Retinal pigment epithelial cell (primary cell): ENCODE results near the gene UBE2J2.

Experiments used
- DNase-seq: peaks from one replicate; pipeline ENCODE4 v3.0.0-alpha.2; 2010; ENCODE audit warnings: low read depth
- H3K4me3 ChIP-seq: 2 replicates; pipeline ENCODE4 v1.5.1; 2011; ENCODE audit warnings: mild to moderate bottlenecking, low read length, control low read depth, moderate library complexity
- TF ChIP-seq, protein P1 (sequence below): conservative IDR thresholded peaks from 2 replicates; pipeline ENCODE4 v1.5.1; 2011; ENCODE audit warnings: low read depth, low read length, control low read depth, inconsistent platforms

UBE2J2 gene

DNA sequence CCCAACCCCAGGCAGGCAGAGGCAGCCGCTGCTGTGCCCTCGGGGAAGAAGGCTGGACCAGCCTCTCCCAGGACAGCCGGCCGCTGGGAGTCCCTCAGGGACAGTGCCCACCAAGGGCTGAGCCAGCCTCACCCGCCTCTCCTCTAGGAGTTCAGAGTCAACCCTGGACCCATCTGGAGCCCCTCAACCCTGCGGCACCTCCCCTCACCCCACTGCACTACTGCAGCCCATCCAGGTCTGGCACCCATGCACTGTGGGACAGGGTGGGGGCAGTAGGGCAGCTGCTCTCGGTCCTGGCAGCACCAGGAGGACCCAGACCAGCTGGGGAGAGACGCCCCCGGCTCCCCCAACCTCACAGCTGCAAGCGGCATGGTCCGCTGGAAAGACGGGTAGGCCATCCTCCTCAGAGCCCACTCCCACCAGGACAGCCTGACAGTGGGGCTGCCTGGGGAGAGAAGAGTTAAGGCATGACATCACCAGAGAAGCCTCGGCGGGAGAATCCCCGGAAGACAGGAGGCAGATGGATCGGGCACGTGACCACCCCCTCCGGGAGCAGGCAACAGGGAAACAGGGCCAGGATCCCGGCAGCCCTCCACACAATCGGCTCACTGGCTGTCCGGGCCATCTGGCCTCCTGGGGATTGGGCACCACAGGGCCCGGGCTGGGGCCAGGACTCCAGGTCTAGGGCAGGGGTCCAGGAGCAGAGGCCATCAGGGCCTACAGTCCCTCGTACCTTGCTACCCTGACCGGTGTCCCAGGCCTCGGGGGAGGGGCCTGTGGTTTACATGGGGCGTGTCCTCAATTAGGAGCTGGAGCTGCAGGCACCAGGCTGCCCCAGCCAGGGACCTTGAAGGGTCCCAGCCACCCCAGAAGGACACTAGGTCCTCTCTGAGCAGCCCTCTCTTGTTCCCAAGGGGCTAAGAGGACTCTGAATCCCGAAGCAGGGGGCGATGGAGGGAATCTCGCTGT is 31.0 kb upstream of the UBE2J2 start:
- no peak for DNase-seq
- TF ChIP-seq, protein P1, sequence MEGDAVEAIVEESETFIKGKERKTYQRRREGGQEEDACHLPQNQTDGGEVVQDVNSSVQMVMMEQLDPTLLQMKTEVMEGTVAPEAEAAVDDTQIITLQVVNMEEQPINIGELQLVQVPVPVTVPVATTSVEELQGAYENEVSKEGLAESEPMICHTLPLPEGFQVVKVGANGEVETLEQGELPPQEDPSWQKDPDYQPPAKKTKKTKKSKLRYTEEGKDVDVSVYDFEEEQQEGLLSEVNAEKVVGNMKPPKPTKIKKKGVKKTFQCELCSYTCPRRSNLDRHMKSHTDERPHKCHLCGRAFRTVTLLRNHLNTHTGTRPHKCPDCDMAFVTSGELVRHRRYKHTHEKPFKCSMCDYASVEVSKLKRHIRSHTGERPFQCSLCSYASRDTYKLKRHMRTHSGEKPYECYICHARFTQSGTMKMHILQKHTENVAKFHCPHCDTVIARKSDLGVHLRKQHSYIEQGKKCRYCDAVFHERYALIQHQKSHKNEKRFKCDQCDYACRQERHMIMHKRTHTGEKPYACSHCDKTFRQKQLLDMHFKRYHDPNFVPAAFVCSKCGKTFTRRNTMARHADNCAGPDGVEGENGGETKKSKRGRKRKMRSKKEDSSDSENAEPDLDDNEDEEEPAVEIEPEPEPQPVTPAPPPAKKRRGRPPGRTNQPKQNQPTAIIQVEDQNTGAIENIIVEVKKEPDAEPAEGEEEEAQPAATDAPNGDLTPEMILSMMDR: no peak
- no peak overlapping the region for H3K4me3 ChIP-seq

DNA sequence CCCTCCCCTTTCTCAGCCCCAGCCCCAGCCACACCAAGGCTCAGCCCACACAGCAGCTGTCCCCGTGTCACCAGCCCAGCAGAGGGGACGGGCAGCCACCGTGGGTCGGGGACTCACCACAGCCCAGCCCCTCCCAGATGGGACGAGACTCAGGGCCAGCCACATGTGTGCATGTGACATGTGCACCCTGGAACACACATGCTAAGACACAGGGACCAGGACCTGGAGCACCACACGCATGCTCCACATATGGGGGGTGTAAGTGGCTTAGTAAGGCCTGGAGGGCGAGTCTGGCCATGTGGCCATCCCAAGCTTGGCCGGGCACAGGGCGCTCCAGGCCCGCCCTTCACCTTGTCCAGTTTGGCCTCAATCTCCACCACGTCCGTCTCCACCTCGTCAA is 30.1 kb upstream of the UBE2J2 start:
- no peak for DNase-seq
- H3K4me3 ChIP-seq: no peak overlapping the region
- TF ChIP-seq, protein P1: no peak

DNA sequence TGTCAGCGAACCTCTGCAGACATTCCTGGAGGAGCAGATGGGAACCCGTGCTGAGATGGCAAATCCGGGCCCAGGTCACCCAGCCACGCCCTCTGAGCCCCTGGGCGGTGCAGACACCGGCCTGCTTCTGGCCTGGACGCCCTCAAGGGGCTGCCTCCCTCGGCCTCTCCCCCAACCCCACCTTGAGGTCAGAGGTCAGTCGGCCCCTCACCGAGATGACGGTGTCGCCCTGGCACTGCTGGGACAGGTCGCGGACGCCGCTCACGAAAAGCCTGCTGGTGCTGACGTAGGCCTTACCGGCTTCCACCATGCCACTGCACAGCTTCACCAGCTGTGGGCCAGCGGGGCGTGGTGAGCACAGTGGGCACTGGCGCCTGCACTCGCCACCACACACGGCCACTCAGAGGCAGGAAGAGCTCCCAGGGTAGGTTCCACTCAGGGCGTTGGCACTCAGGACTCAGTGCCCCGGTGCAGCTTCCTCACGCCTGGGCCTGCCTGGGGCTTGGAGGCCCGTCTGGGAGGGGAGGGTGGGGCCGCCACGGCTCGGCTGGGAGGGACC is 29.4 kb upstream of the UBE2J2 start:
- TF ChIP-seq, protein P1: no peak
- no peak for DNase-seq
- no peak overlapping the region for H3K4me3 ChIP-seq

DNA sequence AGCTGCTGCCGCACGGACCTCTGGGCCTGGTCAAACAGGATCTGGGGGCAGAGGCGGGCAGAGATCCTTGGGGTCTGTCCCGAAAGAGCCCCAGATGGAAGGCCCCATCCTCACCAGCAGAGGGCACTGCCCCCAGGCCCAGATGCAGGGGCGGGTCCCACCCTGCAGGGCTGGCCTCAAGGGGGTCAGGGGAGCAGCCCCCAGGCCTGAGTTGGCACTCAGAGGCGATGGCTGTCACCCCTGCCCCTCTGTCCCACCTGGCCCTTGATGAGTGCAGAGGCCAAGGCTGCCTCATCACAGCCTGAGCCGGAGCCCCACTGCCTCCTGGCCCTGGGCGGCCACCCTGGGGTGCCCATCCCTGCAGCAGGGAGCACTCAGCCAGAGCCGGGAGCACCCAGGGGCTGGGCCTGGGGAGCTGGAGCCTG is 28.4 kb upstream of the UBE2J2 start:
- DNase-seq: no peak
- TF ChIP-seq, protein P1: peak; percentile 62
- no peak overlapping the region for H3K4me3 ChIP-seq

DNA sequence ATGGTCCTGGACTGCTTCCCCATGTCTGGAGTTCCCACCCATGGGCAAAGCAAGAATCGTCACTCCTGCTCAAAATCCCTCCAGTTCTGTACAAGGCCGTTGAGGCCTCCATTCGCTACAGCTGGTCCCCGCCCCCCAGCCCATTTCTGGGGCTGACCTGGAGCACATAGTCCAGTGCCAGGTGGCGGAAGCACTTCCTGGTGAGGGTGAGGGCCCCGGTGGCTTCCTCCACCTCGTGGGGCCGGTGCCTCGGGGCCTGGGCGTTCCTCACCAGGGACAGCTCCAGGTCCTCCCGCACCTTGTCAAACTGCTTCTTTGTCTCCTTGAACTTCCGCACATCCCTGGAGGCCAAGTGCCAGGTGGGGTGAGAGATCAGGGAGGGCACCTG is 26.7 kb upstream of the UBE2J2 start:
- no peak overlapping the region for H3K4me3 ChIP-seq
- no peak for DNase-seq
- TF ChIP-seq, protein P1: no peak

DNA sequence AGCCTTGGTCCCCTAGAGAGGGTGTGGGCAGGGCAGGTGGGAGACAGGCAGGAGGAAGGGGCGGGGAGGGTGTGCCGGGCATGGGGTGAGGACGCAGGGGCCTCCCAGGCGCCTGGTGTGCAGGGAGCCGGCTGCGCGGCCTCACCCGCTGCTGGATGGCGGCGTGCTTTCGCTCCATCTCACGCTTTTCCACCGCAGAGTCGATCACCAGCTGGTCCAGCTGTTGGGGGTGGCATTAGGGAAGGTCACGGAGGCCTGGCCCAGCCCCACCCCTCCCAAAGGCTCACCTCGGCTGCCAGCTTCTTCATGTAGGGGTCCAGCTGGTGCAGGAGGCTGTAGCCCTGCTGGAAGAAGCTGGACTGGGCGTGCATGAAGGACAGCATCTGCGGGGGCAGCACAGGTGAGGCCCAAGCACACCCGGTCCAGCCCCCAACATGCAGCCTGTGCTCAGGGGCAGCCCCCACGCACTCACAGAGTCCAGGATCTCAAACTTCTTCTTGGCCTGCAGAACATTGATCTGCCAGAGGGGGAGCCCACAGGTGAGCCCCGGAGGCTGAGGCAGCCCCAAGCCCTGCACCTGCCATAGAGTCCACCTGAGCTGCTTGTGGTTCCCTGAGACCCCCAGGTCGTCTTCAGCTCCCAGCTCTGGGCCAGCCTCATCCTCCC is 26.2 kb upstream of the UBE2J2 start:
- no peak overlapping the region for H3K4me3 ChIP-seq
- DNase-seq: no peak
- TF ChIP-seq, protein P1: peak; percentile 53
